SIG-M5 treated with dmso at 0.1 percent for 504 hours (cell line): Measurements from ENCODE around the gene KCNC2.

ENCODE experiments used
- DNase-seq: peaks from one replicate; lab custom pipeline; 2025; ENCODE audit not compliant: unreplicated experiment; lab: John Stamatoyannopoulos, UW

KCNC2 gene

DNA sequence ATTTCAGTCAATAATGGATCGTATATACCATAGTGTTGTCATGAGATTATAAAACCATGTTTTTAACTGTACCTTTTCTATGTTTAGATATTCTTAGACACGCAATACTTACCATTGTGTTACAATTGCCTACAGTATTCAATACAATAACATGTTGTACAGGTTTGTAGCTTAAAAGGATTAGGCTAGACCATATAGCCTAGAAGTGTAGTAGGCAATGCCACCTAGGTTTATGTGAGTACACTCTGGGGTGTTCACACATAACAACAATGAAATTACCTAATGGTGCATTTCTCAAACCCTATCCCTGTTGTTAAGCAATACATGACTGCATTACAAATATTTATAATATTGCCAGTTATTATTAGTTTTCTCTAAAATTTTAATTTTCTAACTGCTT is 144.2 kb downstream of the KCNC2 start:
- DNase-seq: no peak

DNA sequence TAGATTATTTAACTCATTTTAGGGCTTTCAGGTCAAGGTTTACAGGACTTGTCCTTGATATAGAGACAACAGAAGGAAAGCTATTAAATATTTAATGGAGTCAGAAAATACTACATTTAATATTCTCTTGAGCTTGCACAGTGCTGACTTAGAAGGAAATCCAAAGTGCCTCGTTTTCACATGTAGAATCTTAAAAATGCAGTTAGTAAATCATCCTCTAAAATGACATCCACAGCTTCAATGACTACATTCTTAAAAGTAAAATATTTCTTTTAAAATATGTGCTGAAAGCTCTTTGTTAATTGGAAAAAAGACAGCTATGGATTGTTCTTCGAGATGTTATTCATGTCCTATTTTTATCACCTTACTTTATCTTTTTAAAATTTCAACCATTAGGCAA is 146.9 kb downstream of the KCNC2 start:
- DNase-seq: no peak

- DNase-seq: no peak
These were observed 151.4 kb downstream of the KCNC2 start for GRCh38 chr12:75058228-75058627.

DNA sequence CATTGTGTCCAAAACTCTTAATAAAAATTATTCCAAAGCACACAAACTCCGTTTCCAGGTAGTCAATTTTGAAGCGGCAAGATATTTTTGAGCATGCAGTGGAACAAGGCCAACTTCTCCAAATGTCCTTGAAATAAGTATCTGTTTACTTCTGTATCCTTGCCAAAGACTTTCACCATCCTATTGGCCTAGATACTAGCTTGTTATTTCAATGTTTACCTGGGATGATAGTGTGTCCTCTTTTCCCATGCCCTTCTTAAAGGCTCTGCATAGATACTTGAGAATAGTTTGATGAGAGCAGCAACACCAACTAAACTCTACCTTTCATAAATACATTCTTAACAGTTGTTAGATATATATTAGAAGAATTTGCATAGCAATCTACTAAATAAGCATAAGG is 160.9 kb downstream of the KCNC2 start:
- DNase-seq: no peak

GRCh38 chr12:75047885-75048525 is 161.6 kb downstream of the KCNC2 start:
- DNase-seq: no peak

DNA sequence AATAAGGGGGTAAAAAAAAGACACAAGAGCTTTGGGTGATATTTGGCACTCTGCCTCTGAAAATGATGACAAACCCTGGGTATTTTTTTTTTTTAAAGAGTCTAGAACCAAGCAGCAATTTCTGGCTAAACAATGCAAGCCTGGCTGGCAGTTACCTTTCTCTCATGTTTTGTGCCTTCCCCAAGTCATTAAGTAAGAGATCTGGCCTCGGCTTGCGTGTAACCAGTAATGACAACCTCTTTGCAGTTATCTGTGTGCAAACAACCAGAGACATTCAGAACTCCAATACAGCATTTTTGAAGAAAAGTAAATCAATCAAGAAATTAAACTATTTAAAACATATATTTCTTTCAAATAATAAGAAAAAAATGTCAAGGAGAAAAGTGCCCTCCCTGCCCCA is 167.5 kb downstream of the KCNC2 start:
- no peak for DNase-seq

DNA sequence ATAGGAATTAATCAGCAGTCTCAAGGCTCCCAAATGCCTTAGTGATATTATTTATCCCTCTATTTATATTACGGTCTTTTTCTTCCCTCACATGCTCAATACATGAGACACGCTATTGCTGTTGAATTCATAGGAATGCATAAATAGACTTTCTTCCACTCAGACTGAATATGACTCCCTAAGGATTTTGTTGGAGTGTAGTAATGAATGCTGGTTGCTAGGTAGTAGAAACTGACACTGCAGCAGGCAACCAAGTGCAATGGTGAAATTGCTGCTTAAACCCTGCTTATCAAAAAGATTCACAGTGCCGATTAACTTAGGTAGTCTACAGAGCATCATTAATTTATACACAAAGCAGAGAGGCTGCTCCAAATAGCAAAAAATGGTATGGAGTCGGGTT is 168.2 kb downstream of the KCNC2 start:
- no peak for DNase-seq

DNA sequence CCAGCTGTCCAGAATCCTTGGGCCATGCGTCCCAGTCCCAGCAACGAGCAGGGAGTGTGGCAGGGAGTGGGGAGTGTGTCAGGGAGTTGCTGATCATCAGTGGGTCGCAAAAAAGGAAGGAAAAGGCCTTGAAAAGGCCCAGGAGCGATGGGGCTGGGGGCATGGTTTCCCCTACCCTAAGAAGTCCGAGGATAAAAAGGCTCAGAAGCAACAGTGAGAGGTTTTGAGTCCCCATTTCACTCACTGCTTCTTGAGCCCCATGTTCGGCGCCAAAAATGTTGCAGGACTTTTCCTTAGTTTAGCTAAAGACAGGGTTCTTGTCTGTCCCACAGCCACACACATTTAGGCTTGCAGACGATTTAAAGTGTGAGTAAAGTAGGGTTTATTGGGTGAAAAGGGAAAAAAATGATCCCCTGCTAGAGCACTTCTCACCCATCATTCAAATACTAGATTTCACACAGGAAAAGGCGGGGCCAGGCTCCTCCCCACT is 189.5 kb downstream of the KCNC2 start:
- no peak for DNase-seq

DNA sequence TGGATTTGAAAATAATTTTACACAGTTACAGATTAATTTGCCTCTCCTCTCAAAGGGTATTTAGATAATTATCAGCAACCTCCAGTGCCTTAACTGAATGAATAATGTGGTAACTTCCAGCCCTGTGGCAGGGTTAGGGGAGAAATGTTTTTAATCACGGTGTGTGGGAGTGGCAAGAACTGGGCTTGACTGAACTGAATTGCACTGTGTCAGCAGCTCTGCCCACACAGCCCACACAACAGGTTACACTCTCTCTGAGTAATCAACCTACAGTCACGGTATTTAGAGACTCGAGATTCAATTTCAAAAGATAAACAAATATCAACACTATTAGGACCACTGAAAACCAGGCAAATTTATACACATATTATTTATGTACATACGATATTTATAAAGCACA is 198.5 kb downstream of the KCNC2 start:
- DNase-seq: no peak

GRCh38 chr12:75007133-75007532 is 202.5 kb downstream of the KCNC2 start:
- no peak for DNase-seq

DNA sequence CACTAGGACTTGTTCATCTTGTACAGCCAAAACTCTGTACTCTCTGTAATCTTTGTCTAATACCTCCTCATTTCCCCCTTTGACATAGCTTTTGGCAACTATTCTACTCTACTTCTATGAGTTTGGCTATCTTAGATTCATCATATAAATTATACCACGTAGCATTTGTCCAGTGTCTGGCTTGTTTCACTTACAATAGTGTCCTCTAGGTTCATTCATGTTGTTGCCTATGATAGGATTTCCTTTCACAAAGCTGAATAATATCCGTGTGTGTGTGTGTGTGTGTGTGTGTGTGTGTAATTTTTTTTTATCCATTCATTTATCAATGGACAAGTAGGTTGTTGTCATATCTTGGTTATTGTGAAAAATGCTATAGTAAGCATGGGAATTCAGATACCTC is 209.5 kb downstream of the KCNC2 start:
- no peak for DNase-seq

DNA sequence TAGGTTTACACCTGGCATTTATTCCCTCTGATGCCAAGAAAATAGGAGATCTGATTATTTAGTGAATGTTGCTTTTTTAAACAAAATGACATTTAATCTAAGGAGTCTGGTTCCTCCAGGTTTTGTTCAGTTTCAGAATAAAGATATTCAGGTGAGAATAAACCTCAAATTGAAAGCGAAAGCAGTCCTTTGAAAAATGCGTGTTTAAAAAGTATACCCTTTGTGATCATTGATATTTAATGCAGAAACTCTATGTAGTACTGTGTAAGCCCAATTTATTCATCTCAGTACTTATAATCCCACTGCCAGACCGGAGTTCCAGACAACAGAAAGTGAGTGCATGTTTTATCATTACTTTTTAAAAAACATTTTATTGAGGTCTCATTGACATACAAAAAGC is 210.2 kb downstream of the KCNC2 start:
- no peak for DNase-seq
